ENCODE data around the gene MYO5A. TPM values are rescaled to one million over a fixed set of nuclear protein-coding genes. Genes with fewer than 3 reads are reported as not detected.
A peak's percentile ranks its signal among the peaks of the same experiment; 100 is the strongest.

The MYO5A gene
- total RNA-seq, 2 experiments from 2014 or later, result 22.5 TPM

DNA sequence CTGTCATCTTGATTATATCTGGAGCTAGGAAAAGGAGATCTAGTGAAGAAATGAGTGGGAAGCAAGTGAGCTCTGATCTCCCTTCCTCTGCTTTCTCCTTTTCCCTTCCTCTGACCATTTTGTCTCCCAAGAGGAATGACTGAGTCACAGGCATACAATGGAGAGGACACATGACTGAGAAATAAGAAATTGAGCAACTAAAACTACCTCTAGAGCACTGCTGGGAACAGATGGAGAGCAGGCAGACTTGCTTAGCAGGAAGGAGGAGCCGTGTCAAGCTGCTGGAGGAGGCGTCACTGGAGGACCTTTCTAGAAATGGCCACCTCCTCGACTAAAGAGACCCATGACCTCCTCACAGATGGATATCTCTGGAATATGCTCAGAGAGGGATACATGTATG is 166.2 kb downstream of the MYO5A start:
- DNase-seq, result no peak
- no peak overlapping the region for H3K27ac Mint-ChIP-seq
- H3K27me3 Mint-ChIP-seq, result no peaks in the 10 kb centered on the region
- intact Hi-C loops (cut with DNase I, micrococcal nuclease), result no loop called here
- no peak overlapping the region for H3K4me3 Mint-ChIP-seq
- POLR2A ChIA-PET, result no interaction called here
- H3K36me3 Mint-ChIP-seq (ENCODE audit: low read depth), result peaks cover 9% of the 10 kb centered on the region
- ATAC-seq, result no peak
- H3K9me3 Mint-ChIP-seq (ENCODE audit: low read depth), result no peaks in the 10 kb centered on the region
- H3K4me1 Mint-ChIP-seq, result no peaks in the 10 kb centered on the region
- CTCF ChIA-PET, result interaction anchor here (2.6 kb wide), 1 partner anchor 17 kb away, joined by 6 read pairs; no protein-coding TSS in a partner anchor

DNA sequence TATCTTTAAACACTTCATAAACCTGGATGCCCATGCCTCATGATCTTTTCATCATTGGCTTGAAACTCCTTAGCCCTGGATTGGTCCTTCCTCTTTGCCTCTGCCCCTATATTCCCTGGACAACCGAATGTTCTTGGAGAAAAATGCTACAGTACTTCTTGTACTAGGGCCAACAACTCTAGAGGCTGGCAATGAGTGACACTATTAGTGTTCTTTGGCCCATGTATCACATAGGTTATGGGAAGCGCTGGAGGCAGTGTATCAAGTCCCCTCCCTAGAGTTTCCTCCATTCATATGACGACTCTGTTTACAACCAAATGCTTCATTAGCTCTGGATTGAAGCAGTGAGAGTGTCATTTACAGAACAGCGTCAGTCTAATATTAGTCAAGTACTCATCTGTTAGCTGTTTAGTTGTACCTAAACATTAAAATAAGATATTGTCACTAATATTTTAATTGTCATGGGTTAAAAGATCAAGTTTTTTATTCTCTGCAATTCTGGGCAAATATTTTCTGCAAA is 166.6 kb downstream of the MYO5A start:
- Mint-ChIP-seq H3K36me3 (ENCODE audit: low read depth) (peaks cover 9% of the 10 kb centered on the region), H3K27ac (peak overlapping the region; percentile 34), H3K4me1 (no peaks in the 10 kb centered on the region), H3K9me3 (ENCODE audit: low read depth) (no peaks in the 10 kb centered on the region), H3K27me3 (no peaks in the 10 kb centered on the region), H3K4me3 (no peak overlapping the region)
- ChIA-PET CTCF (interaction anchor here (2.6 kb wide), 1 partner anchor 18 kb away, joined by 6 read pairs; no protein-coding TSS in a partner anchor), POLR2A (no interaction called here)
- DNase-seq (no peak), ATAC-seq (no peak)
- intact Hi-C loops (cut with DNase I, micrococcal nuclease), result no loop called here

DNA sequence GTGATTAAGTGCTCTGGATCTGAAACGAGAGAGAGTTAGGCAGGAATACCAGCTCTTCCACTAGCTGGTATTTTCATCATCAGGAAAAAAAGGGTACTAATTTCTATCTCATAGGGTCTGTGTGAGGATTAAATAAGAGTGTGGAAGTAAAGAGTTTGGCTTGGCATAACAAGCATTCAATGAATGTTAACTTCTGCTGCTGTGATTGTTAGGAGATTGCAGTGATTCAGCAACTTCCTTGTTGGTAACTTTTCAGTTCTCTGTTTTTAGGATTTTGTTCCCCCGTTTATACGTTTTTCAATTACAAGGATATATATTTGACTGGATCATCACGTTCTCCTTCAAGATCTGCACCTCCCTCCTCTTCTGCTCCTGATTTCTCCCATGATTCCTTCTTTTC is 167.2 kb downstream of the MYO5A start:
- peak overlapping the region; percentile 34 for H3K27ac Mint-ChIP-seq
- H3K9me3 Mint-ChIP-seq (ENCODE audit: low read depth), result no peaks in the 10 kb centered on the region
- ChIA-PET CTCF (interaction anchor here (2.6 kb wide), 1 partner anchor 18 kb away, joined by 6 read pairs; no protein-coding TSS in a partner anchor), POLR2A (no interaction called here)
- no peaks in the 10 kb centered on the region for H3K27me3 Mint-ChIP-seq
- H3K36me3 Mint-ChIP-seq (ENCODE audit: low read depth), result peaks cover 9% of the 10 kb centered on the region
- no peak overlapping the region for H3K4me3 Mint-ChIP-seq
- ATAC-seq (no peak), DNase-seq (no peak)
- H3K4me1 Mint-ChIP-seq, result no peaks in the 10 kb centered on the region
- intact Hi-C loops (cut with DNase I, micrococcal nuclease), result no loop called here

DNA sequence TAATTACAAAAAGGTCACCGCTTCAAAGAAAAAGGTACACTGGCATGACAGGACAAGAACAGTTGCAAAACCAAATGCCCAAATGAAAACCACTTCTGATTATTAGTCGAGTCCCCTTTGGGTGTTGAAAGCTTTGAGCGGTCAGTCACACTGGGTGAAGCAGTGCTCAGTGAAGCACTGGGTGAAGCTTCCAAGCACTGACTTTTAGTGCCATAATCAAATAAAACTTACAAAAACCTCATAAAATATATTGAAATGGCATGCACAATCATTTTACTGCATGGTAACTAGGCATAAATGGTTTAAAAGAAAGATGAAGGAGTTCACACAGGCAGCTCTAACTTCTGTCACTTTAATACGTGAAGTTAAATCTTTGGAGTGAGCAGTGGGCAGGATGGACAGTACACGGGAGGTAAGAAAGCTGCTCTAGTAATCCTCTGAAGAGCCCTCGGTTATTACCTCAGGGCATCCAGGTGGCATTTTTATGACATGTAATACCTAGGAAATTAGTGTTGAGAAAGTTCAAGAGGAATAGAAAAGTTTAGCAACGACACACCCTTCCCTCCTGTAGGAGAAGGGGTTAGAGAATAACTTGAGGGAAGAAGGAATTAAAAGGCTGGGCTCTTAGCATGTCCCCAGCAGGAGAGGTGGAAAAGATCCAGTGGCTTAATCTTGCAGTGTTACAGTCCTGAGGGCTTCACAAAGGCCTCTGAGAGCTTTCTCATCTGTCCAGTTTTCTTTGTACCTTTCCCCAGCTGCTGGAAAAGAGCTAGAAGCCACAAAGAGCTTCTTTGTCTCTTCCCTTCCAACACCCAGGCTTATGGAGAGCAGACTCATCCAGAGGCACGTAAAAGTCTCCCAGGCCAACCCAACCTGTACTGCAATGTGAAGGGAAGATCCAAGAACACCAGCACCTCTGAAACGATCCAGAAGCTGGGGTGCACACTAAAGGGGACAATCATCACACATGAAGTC is 168.2 kb downstream of the MYO5A start:
- ATAC-seq, result no peak
- H3K4me1 Mint-ChIP-seq, result no peaks in the 10 kb centered on the region
- no peak overlapping the region for H3K4me3 Mint-ChIP-seq
- H3K27me3 Mint-ChIP-seq, result no peaks in the 10 kb centered on the region
- H3K9me3 Mint-ChIP-seq (ENCODE audit: low read depth), result no peaks in the 10 kb centered on the region
- CTCF ChIA-PET, result interaction anchor here (0.9 to 2.6 kb wide), 2 partner anchors 19 kb away, joined by 4 to 6 read pairs; no protein-coding TSS in a partner anchor
- POLR2A ChIA-PET, result interaction anchor here (0.5 kb wide), 1 partner anchor 257 kb away, joined by 5 read pairs; no protein-coding TSS in a partner anchor
- intact Hi-C loops (cut with DNase I, micrococcal nuclease), result no loop called here
- no peak overlapping the region for H3K27ac Mint-ChIP-seq
- no peak for DNase-seq
- H3K36me3 Mint-ChIP-seq (ENCODE audit: low read depth), result peaks cover 9% of the 10 kb centered on the region

DNA sequence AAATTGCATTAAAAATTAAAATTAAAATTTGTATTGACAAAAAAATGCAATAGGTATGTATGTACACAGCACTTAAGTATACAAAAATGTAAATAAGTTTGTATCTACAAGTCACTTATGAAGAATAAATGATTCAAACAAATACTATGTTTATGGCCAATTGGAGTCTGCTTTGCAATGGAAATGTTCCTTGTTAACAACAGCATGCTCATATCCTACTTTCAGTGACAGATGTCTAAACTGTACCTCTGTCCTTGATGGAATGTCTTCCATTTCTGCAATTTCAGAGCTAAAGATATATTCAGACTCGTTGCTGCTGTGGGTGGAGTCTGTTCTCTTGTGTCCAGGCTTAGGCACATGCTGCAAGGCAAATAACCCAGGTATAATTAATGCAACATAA is 169.0 kb downstream of the MYO5A start:
- Mint-ChIP-seq H3K4me1 (no peaks in the 10 kb centered on the region), H3K4me3 (no peak overlapping the region), H3K36me3 (ENCODE audit: low read depth) (peaks cover 6% of the 10 kb centered on the region), H3K27ac (no peak overlapping the region), H3K27me3 (no peaks in the 10 kb centered on the region), H3K9me3 (ENCODE audit: low read depth) (no peaks in the 10 kb centered on the region)
- DNase-seq (no peak), ATAC-seq (no peak)
- ChIA-PET POLR2A (interaction anchor here (0.5 kb wide), 1 partner anchor 256 kb away, joined by 5 read pairs; no protein-coding TSS in a partner anchor), CTCF (interaction anchor here (0.9 to 2.3 kb wide), 2 partner anchors 20 to 103 kb away, joined by 4 to 6 read pairs; no protein-coding TSS in a partner anchor)
- intact Hi-C loops (cut with DNase I, micrococcal nuclease), result no loop called here

DNA sequence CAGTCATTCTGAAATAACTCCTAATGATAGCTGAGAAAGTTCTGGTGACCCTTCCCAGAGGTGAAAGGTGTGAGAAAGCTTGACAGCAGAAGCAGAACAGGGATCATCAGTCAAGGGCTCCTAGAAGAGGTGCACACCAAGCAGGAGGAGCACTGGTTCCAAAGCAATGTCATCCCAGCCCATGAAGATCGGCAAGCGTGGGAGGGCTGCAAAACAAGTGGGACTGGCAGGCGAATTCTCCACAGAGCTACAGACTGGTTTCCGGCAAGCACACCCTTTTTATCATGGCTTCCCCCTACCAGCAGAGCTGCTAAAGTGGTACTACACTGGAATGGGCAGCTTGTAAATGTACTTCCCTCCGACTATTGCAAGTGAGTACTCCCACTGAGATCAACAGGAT is 170.7 kb downstream of the MYO5A start:
- ChIA-PET POLR2A (no interaction called here), CTCF (interaction anchor here (2.3 kb wide), 1 partner anchor 101 kb away, joined by 6 read pairs; no protein-coding TSS in a partner anchor)
- no peaks in the 10 kb centered on the region for H3K4me1 Mint-ChIP-seq
- H3K27ac Mint-ChIP-seq, result no peak overlapping the region
- H3K27me3 Mint-ChIP-seq, result no peaks in the 10 kb centered on the region
- H3K4me3 Mint-ChIP-seq, result no peak overlapping the region
- DNase-seq (no peak), ATAC-seq (no peak)
- peaks cover under 1% of the 10 kb centered on the region for H3K36me3 Mint-ChIP-seq (ENCODE audit: low read depth)
- H3K9me3 Mint-ChIP-seq (ENCODE audit: low read depth), result no peaks in the 10 kb centered on the region
- intact Hi-C loops (cut with DNase I, micrococcal nuclease), result no loop called here

DNA sequence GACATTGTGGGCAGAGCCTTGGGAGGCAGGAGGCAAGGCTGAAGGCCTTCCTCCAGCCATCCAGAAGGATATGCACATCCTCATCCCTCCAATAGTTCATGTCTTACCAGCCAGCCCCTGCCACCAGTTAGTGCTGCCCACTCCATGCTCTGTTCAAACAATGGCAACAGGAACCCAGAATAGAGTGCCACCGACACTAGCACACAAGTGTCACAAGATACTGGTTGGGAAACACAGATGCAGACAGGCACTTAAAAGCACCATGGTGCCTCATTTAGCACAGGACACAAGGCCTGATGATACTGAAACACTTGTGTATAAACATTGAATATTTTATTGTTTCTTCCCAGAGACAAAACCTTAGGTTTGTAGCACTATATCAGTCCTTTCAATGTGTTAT is 176.6 kb downstream of the MYO5A start:
- ChIA-PET CTCF (interaction anchor here (0.7 kb wide), 1 partner anchor 42 kb away, joined by 3 read pairs; no protein-coding TSS in a partner anchor), POLR2A (no interaction called here)
- H3K27me3 Mint-ChIP-seq, result no peaks in the 10 kb centered on the region
- no peak overlapping the region for H3K4me3 Mint-ChIP-seq
- no peaks in the 10 kb centered on the region for H3K9me3 Mint-ChIP-seq (ENCODE audit: low read depth)
- H3K4me1 Mint-ChIP-seq, result no peaks in the 10 kb centered on the region
- intact Hi-C loops (cut with DNase I, micrococcal nuclease), result no loop called here
- no peak overlapping the region for H3K27ac Mint-ChIP-seq
- no peak for DNase-seq
- peaks cover 22% of the 10 kb centered on the region for H3K36me3 Mint-ChIP-seq (ENCODE audit: low read depth)
- no peak for ATAC-seq

DNA sequence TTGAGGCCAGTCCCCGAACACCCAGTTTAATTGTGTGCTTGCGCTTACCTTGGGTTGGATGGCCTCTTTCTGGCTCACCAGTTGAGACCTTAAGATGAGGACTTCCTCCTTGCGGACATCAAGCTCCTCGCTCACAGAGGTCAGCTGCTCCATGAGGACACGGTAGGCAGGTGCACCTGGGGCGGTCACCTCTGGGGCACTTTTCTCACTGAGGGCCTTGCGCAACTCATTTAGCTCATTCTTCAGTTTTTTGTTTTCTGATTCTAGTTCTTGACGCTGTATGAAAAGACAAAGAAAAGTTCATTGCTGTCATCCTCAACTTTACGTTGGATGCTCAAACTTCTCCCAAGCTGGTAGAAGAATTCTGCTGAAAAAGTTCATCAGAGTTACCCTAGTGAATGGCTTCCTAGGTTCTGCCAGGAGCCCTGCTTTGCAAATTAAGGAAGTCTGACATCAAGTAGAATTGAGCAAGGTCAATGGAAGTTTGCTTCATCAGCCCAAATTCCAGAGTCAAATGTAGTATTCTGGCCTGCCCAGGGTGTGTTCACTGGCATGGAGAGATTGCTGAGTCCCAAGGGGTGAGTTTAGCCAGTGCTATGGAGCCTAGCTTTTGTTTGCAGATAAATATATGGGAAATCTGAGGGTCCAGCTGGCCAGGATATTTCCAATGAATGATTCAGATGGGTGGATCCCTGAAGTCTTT is 177.3 kb downstream of the MYO5A start:
- Mint-ChIP-seq H3K4me1 (no peaks in the 10 kb centered on the region), H3K36me3 (ENCODE audit: low read depth) (peaks cover 22% of the 10 kb centered on the region), H3K9me3 (ENCODE audit: low read depth) (no peaks in the 10 kb centered on the region), H3K27ac (no peak overlapping the region), H3K4me3 (no peak overlapping the region), H3K27me3 (no peaks in the 10 kb centered on the region)
- no peak for DNase-seq
- ChIA-PET CTCF (interaction anchor here (0.6 to 0.9 kb wide), 2 partner anchors 197 to 344 kb away, joined by 3 to 4 read pairs; no protein-coding TSS in a partner anchor), POLR2A (no interaction called here)
- intact Hi-C loops (cut with DNase I, micrococcal nuclease), result no loop called here
- ATAC-seq, result no peak

DNA sequence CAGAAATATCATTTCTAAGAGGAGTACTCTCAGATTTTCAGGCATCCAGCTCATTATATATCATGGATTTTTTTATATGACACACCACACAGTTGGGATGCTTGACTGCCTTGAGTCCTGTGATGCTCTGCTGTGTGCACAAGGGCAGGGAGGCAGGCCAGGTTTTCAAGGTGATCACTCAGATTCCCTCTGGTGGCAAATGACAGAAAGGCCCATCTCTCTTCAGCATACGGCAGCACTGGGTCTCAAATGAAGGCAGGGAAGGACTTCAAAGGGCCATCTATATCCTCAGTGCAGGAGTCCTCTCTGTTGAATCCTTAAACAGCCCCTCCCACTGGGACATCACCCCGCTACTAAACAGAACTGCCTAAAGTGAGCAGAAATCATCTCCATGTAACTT is 178.3 kb downstream of the MYO5A start:
- no peak overlapping the region for H3K27ac Mint-ChIP-seq
- no peaks in the 10 kb centered on the region for H3K9me3 Mint-ChIP-seq (ENCODE audit: low read depth)
- CTCF ChIA-PET, result no interaction called here
- H3K36me3 Mint-ChIP-seq (ENCODE audit: low read depth), result peaks cover 22% of the 10 kb centered on the region
- no peaks in the 10 kb centered on the region for H3K27me3 Mint-ChIP-seq
- intact Hi-C loops (cut with DNase I, micrococcal nuclease), result no loop called here
- POLR2A ChIA-PET, result no interaction called here
- DNase-seq (no peak), ATAC-seq (no peak)
- no peak overlapping the region for H3K4me3 Mint-ChIP-seq
- H3K4me1 Mint-ChIP-seq, result no peaks in the 10 kb centered on the region

DNA sequence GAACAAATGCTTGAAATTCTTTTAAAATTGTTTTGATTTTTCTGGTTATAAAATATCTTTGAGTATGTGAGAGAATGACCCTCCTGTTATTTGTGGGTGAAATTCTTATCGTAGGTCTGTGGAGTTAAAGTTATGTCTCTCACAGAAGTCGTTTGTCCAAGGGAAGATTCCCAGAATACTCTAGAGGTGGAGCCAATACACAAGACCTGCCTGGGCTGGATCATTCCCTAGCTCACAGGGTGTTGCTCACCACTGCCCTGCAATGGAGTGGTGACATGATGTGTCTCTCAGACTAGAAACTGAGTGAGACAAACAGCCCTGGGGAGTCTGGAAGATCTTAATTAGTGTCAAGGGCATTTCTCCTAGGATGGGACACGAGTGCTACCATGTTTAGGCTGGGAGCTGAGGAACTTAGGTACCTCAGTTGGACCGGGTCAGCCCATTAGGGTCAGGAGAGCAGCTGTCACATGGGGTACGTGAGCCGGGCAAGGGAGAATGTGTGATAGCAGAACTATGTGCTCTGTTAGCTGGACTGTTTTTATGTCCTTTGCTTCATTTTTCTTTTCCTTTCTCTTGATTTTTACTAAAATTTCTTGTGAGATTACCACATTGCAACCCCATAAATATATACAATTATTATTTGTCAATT is 179.5 kb downstream of the MYO5A start:
- no peak for ATAC-seq
- Mint-ChIP-seq H3K27ac (no peak overlapping the region), H3K36me3 (ENCODE audit: low read depth) (peaks cover 22% of the 10 kb centered on the region), H3K4me1 (no peaks in the 10 kb centered on the region), H3K27me3 (no peaks in the 10 kb centered on the region), H3K4me3 (no peak overlapping the region), H3K9me3 (ENCODE audit: low read depth) (no peaks in the 10 kb centered on the region)
- intact Hi-C loops (cut with DNase I, micrococcal nuclease), result no loop called here
- DNase-seq, result no peak
- CTCF ChIA-PET, result interaction anchor here (1.0 to 1.3 kb wide), 2 partner anchors 13 to 385 kb away, joined by 5 read pairs; no protein-coding TSS in a partner anchor
- POLR2A ChIA-PET, result no interaction called here
